ENCODE results near the gene GNAQ. TPM values are rescaled to one million over a fixed set of nuclear protein-coding genes. Genes with fewer than 3 reads are reported as not detected.

Gene GNAQ
- total and polyA plus RNA-seq, 2 of the 4 experiments (the other 2 are of a cell fraction) = 23.1 to 50.7 TPM

DNA sequence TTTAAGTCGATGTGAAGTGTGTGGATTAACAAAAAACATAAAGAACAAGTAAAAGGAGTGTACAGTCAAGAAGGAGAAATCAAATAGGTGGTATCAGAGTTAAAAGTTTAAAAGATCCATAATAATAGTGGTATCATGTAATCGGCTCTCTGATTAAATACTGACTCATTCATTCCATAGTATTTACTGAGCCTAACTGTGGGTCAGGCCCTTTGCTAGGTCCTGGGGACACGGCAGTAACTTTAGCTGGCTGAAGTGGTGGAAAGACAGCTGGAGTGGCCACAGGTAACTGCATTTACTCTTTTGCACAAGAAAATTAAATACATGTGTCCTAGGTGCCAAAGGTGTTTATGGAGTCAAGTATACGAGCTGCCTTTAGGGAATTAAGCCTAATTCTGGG is 124.0 kb downstream of the GNAQ start:
- Histone ChIP-seq H4K91ac (ENCODE audit: insufficient read depth, low read depth, low read length) (no peak overlapping the region), H3K9ac (ENCODE audit: low read depth, low read length) (no peak overlapping the region), H4K5ac (ENCODE audit: low read depth, low read length) (no peak overlapping the region), H2BK20ac (ENCODE audit: low read depth, low read length) (no peak overlapping the region), H3K4me3 (ENCODE audit: insufficient read depth, low read depth, low read length) (no peak overlapping the region), H3K9me1 (ENCODE audit: insufficient read depth, low read length) (peaks cover 4% of the 10 kb centered on the region; the same call in 1 of the 2 replicates), H3K27ac (ENCODE audit: insufficient read depth, low read length) (no peak overlapping the region), H3K4ac (ENCODE audit: low read depth, low read length) (no peak overlapping the region), H4K8ac (ENCODE audit: low read depth in 2 of 2, low read length in 2 of 2) (no peak overlapping the region), H3K4me1 (ENCODE audit: control insufficient read depth, insufficient read depth, low read length) (peaks cover 8% of the 10 kb centered on the region), H2AK5ac (ENCODE audit: low read depth, low read length) (no peak overlapping the region), H3K23ac (ENCODE audit: low read depth, low read length) (no peak overlapping the region), H2BK15ac (ENCODE audit: low read depth, low read length) (no peak overlapping the region), H3K56ac (ENCODE audit: extremely low read depth, insufficient read depth, low read length) (no peak overlapping the region), H3K36me3 (ENCODE audit: control insufficient read depth, insufficient read depth, low read length) (no peaks in the 10 kb centered on the region), H3K79me1 (ENCODE audit: low read depth in 1 of 2, low read length in 2 of 2) (peaks cover 33 to 36% of the 10 kb centered on the region in 2 experiments), H4K20me1 (ENCODE audit: insufficient read depth, low read length) (peaks cover 9% of the 10 kb centered on the region; the same call in 1 of the 2 replicates), H3K27me3 (ENCODE audit: control insufficient read depth, insufficient read depth, low read length) (no peaks in the 10 kb centered on the region), H2AFZ (replicated peaks; ENCODE audit: low read length, poor library complexity) (no peak overlapping the region), H3K9me3 (ENCODE audit: control insufficient read depth, insufficient read depth, low read length) (no peaks in the 10 kb centered on the region), H3K18ac (ENCODE audit: low read depth, low read length) (no peak overlapping the region), H3K4me2 (ENCODE audit: low read depth, low read length) (no peak overlapping the region), H3K14ac (replicated peaks; ENCODE audit: low read depth, low read length) (no peak overlapping the region), H2BK5ac (ENCODE audit: low read depth, low read length, poor library complexity, severe bottlenecking) (no peak overlapping the region), H2AK9ac (replicated peaks; ENCODE audit: low read depth, low read length, poor library complexity) (no peak overlapping the region), H2BK120ac (ENCODE audit: low read depth, low read length) (no peak overlapping the region)
- in situ Hi-C loops (cut with MboI; ENCODE audit: low sequenced_read_pairs) = no loop called here
- intact Hi-C loops (cut with micrococcal nuclease) = no loop called here
- ATAC-seq (ENCODE audit: low read depth) (peak; percentile 76), DNase-seq (peak; percentile 38)
- TF ChIP-seq, protein P1, sequence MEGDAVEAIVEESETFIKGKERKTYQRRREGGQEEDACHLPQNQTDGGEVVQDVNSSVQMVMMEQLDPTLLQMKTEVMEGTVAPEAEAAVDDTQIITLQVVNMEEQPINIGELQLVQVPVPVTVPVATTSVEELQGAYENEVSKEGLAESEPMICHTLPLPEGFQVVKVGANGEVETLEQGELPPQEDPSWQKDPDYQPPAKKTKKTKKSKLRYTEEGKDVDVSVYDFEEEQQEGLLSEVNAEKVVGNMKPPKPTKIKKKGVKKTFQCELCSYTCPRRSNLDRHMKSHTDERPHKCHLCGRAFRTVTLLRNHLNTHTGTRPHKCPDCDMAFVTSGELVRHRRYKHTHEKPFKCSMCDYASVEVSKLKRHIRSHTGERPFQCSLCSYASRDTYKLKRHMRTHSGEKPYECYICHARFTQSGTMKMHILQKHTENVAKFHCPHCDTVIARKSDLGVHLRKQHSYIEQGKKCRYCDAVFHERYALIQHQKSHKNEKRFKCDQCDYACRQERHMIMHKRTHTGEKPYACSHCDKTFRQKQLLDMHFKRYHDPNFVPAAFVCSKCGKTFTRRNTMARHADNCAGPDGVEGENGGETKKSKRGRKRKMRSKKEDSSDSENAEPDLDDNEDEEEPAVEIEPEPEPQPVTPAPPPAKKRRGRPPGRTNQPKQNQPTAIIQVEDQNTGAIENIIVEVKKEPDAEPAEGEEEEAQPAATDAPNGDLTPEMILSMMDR (conservative IDR thresholded peaks at IDR 0.05; ENCODE audit: low read depth, low read length) = no peak
- no peak for TF ChIP-seq POLR2A (IDR thresholded peaks at IDR 0.05; ENCODE audit: low read depth, low read length)
- TF ChIP-seq MXI1 (IDR thresholded peaks at IDR 0.05; ENCODE audit: borderline replicate concordance, low read depth, low read length) = no peak
- no peak for TF ChIP-seq RFX5 (IDR thresholded peaks at IDR 0.05; ENCODE audit: low read depth, low read length)
- TF ChIP-seq RAD21 (IDR thresholded peaks at IDR 0.05; ENCODE audit: low read length) = no peak
- TF ChIP-seq, protein P2, sequence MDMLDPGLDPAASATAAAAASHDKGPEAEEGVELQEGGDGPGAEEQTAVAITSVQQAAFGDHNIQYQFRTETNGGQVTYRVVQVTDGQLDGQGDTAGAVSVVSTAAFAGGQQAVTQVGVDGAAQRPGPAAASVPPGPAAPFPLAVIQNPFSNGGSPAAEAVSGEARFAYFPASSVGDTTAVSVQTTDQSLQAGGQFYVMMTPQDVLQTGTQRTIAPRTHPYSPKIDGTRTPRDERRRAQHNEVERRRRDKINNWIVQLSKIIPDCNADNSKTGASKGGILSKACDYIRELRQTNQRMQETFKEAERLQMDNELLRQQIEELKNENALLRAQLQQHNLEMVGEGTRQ (IDR thresholded peaks at IDR 0.05; ENCODE audit: low read depth, low read length) = no peak
- TF ChIP-seq MAZ (IDR thresholded peaks at IDR 0.05; ENCODE audit: borderline replicate concordance, low read depth, low read length) = no peak
- TF ChIP-seq CEBPB (IDR thresholded peaks at IDR 0.05; ENCODE audit: low read depth, low read length) = no peak
- no peak for TF ChIP-seq MAFK (IDR thresholded peaks at IDR 0.05; ENCODE audit: low read depth, low read length)
- no peak for TF ChIP-seq RCOR1 (IDR thresholded peaks at IDR 0.05; ENCODE audit: insufficient replicate concordance, low read length)
- no TSS peak for BruUV-seq (replicated peaks)
- dilution Hi-C loops (cut with HindIII; ENCODE audit: low sequenced_read_pairs, unreplicated experiment) = no loop called here
- CTCF ChIA-PET = interaction anchor here (0.8 kb wide), 1 partner anchor 11 kb away, joined by 3 read pairs; no protein-coding TSS in a partner anchor
- 100% methylated on average over 1 of the region's 4 CpGs; no CpG with 5 or more reads in 1 of the 2 experiments for WGBS, 2 experiments (ENCODE audit: extremely low coverage in 2 of 2, insufficient read length in 1 of 2)
- POLR2A ChIA-PET (ENCODE audit: unreplicated experiment) = no interaction called here

Data from IMR-90 (cell line).